Peyer's patch (tissue), 4 donors: ENCODE measurements around the gene MLXIP.

Experiments used
- CTCF ChIP-seq, 6 experiments: fragments of 450-650 bp in 4 of 6; fragments of 200-600 bp in 2 of 6; sonication (generic) in 1 of 6; IDR thresholded peaks; one replicate each; pipeline ENCODE4 v1.5.1; 2017 to 2019; ENCODE audit warnings: antibody characterized with exemption in 6 of 6, mild to moderate bottlenecking in 3 of 6, moderate library complexity in 1 of 6
- POLR2A ChIP-seq, 2 donors: fragments of 450-650 bp; IDR thresholded peaks; one replicate each; pipeline ENCODE4 v1.5.1; 2017; ENCODE audit warnings: antibody characterized with exemption in 2 of 2, mild to moderate bottlenecking in 2 of 2, moderate library complexity in 2 of 2

DNA sequence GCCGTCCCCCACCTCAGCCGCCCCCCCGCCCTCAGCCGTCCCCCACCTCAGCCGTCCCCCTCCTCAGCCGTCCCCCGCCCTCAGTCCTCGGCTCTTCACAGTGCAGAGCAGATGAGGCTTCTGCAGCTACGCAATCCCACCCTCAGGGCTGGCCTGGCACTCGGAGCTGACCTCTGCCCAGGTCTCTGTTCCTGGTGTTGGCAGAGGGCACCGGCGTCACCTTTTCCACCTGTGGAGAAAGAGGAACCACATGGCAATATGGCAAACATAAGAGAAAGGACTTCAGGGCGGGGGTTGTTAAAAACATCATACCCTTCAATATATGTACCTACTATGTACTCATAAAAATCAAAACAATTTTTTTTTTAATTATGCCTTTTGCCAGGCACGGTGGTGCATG, 45.8 kb downstream of the MLXIP start:
- TF ChIP-seq CTCF (IDR thresholded peaks at IDR 0.05) (no peak), POLR2A (IDR thresholded peaks at IDR 0.05) (no peak)
